ENCODE results near the gene FXYD1. TPM values are rescaled to one million over a fixed set of nuclear protein-coding genes. Genes with fewer than 3 reads are reported as not detected.

FXYD1 gene
- total and polyA plus RNA-seq, 2 of the 8 experiments (the other 6 are each of a cell fraction or from before 2014, with no cell fraction given) = 1.6 to 8.1 TPM

DNA sequence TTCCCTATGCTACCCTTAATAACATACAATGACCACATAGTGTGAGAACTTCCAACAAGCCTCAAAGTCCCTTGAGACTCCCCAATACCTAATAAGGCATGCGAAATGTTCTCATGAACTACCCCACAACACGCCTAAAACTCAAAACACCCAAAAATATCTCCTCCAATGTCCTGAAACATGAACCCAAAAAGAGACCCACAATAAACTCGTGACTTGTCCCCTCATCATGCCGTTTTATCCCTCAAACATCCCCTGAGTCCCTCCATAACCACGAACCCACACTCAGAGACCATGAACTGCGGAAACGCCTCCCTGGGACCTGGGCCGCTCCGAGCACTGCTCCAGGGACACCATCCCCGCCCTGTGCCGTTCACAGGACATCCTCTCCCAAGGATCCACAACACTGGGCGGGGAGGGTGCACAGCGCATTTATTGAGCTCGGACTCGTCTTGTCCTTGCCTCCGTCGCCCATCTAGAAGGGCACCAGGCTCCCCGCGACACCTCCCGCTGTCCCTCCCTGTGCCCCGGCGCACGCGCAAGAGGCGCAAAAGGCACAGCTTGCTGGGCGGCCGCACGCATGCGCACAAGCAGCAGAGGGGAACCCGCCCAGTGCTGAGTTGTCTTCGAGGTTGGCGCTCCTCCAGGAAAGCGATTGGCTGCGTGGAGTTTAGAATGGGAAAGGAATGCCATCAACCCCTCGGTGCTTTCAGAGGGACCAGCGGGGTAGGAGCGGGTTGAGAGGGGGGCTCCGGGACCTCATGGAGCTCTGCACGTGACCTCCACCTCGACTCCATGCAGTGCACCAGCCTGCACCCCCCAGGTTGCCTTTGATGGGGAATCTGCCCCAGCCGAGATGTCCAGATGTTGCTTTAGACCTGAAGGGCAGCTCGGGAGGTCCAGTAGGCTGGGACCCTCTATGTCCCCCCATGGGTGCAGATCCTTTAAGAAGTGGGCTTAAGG lies 14.2 kb upstream of the FXYD1 start (continued):
- no peak for TF ChIP-seq KDM1A (IDR thresholded peaks at IDR 0.05; ENCODE audit: borderline replicate concordance, low read length)

Measured in H1 (cell line).